ENCODE measurements around the gene ANGPTL1.

The ANGPTL1 gene, protein sequence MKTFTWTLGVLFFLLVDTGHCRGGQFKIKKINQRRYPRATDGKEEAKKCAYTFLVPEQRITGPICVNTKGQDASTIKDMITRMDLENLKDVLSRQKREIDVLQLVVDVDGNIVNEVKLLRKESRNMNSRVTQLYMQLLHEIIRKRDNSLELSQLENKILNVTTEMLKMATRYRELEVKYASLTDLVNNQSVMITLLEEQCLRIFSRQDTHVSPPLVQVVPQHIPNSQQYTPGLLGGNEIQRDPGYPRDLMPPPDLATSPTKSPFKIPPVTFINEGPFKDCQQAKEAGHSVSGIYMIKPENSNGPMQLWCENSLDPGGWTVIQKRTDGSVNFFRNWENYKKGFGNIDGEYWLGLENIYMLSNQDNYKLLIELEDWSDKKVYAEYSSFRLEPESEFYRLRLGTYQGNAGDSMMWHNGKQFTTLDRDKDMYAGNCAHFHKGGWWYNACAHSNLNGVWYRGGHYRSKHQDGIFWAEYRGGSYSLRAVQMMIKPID

GRCh38 chr1:178870944-178871343 lies at the start of gene ANGPTL1:
Gene ANGPTL1, minus strand, starts transcription at chr1:178871077. Its CDS starts 5,301 bp downstream, at chr1:178865776.
- no peak for DNase-seq

DNA sequence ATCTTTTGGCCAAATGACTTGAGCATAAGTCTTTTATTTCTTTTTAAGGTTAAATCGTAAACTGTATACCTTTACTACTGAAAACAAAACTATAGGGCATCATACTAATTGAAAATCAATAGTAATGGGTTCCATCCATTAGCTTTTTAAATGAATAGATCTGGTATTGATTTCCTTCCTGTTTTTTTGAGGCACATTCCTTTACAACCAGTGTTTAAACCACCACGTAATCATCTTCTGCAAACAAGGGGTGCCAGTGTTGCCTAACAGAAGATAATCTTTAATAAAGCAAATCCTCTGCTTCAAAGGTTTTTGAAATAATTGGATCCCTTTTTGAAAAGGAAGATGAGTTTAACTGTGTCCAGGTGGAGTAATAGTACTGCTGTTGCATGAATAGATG lies 48.7 kb upstream of the ANGPTL1 start:
- DNase-seq: no peak

DNA sequence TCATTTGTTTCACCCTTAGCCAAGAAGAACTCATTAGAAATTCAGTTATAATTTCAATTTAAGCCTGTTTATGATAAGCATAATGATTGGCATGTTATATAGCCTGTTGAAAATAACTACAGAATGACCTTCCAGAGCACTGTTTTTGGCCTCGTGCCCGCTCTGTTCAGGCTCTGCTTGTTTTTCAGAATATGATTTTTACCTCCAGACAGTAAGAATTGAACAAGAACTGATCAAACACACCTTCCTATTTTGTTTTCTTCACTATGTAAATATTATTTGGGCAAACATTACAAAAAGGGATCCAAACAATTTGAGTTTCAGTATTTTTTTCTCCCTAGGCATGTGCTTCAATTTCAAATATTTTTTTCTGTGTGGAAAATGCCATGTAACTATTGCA lies 48.1 kb upstream of the ANGPTL1 start:
- DNase-seq: no peak

DNA sequence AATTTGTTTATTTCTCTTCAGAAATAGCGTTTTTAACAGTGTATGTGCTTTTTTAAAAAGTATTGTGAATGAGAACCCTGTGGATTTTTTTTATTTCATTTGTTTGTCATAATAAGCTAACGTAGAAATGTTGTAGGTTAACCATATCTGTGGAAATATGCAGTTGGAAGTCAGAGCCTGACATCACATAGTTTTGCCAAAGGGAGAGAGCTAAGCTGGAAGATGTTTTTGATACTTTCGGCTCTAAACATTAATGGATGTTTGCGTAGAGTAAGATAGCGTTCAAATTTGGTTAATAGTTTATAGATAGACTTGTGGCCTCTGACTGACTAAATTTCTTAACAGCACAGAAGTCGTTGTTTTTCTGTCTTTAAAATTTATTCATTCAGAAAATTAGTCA lies 47.4 kb upstream of the ANGPTL1 start:
- DNase-seq: no peak

GRCh38 chr1:178916448-178917174 lies 45.7 kb upstream of the ANGPTL1 start:
- no peak for DNase-seq

DNA sequence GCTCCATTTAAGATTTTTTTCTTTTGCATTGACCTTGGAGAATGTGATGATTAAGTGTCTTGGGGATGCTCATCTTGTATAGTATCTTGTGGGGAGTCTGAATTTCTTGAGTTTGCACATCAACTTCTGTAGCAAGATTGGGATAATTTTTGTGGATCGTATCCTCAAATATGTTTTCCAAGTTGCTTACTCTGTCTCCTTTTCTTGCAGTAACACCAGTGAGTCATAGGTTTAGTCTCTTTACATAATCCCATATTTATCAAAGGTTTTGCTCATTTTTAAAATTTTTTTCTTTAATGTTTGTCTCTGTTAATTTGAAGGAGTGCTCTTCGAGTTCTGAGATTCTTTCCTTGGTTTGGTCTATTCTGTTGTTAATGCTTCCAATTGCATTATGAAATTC lies 41.7 kb upstream of the ANGPTL1 start:
- DNase-seq: no peak

DNA sequence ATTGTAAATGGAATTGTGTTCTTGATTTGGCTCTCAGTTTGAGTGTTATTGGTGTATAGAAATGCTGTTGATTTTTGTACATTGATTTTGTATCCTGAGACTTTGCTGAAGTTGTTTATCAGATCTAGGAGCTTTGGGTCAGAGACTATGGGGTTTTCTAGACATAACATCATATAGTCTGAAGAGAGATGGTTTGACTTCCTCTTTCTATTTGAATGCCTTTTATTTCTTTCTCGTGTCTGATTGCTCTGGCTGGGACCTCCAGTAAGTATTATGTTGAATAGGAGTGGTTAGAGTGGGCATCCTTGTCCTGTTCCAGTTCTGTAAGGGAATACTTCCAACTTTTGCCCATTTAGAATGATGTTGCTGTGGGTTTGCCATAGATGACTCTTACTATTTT lies 39.1 kb upstream of the ANGPTL1 start:
- no peak for DNase-seq

- DNase-seq: no peak
Measured at GRCh38 chr1:178908358-178908757, 37.5 kb upstream of the ANGPTL1 start.

GRCh38 chr1:178901482-178902125 lies 30.7 kb upstream of the ANGPTL1 start:
- no peak for DNase-seq

- DNase-seq: no peak
Measured at GRCh38 chr1:178899402-178899801, 28.5 kb upstream of the ANGPTL1 start.

- DNase-seq: no peak
Measured at GRCh38 chr1:178898401-178898800, 27.5 kb upstream of the ANGPTL1 start.

- no peak for DNase-seq
Measured at GRCh38 chr1:178895928-178896327, 25.1 kb upstream of the ANGPTL1 start.

- no peak for DNase-seq
Measured at GRCh38 chr1:178886551-178886950, 15.7 kb upstream of the ANGPTL1 start.

DNA sequence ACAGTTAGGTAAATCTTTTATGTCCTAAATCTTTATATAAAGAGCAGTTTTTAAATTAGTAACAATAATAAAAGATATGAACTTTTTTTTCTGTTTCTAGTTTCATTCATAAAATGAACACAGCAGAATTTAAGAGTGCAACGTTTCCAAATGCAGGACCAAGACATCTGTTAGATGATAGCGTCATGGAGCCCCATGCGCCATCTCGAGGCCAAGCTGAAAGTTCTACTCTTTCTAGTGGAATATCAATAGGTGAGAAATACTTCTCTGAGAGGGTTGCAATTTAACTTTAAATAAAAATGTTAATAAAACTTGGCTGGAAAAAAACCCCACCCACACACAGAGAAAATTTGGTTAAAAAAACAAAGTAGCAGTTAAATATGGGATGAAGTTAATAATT lies 15.0 kb upstream of the ANGPTL1 start:
- DNase-seq: no peak

DNA sequence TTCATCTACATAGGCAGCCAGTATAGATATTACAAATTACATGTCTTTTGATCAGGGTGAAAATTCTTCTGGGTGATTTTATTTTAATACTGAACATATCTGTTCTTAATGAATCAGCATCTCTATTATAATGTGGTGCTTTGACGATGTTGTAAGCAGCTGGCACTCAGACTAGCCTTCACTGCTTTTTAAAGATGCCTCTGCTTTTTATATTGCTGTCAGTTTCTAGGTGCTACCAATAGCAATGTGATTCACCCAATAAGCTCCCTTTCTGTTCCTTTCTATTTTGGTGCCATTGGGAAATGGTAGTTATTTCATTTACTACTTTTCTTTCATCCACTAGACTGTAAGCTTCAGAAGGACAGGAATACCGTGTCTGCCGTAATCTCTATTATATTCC lies 11.1 kb upstream of the ANGPTL1 start:
- no peak for DNase-seq

DNA sequence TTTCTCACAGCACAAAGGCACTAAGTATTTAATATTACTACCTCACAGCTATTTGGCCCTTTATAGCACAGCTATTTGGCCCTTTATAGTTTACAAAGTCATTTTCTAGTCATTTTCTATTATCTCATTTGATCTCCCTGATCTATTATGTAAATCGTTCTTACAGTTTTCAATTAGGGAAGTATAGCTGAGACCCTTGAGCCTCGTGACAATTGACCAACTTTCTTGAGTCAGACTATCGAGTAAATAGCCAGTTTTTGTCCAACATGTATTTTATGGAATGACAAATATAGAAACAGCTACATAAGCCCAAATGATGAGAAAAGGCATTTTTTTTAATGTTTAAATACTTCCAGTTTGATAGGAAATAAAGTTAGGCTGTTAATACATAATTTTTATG lies 7.0 kb upstream of the ANGPTL1 start:
- no peak for DNase-seq

DNA sequence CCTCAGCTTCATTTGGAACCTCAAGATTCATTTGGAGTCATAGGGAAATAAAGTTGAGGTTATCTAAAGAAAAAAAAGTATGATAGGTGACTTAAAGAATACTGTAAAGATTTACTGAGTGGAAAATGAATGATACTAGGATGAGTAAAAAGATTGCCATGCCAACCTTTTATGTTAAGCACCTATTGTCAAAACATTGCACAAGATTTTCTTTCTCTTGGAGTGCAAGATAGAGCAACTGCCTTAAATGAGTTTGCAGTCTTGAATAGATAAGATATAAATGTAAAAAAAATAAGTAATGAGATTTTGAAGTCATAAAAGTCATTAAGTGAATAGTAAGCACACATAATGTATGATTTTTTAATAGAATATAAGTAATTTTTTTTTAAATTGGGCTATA lies 5.1 kb upstream of the ANGPTL1 start:
- no peak for DNase-seq

GRCh38 chr1:178874966-178875365 lies 4.1 kb upstream of the ANGPTL1 start:
- no peak for DNase-seq

DNA sequence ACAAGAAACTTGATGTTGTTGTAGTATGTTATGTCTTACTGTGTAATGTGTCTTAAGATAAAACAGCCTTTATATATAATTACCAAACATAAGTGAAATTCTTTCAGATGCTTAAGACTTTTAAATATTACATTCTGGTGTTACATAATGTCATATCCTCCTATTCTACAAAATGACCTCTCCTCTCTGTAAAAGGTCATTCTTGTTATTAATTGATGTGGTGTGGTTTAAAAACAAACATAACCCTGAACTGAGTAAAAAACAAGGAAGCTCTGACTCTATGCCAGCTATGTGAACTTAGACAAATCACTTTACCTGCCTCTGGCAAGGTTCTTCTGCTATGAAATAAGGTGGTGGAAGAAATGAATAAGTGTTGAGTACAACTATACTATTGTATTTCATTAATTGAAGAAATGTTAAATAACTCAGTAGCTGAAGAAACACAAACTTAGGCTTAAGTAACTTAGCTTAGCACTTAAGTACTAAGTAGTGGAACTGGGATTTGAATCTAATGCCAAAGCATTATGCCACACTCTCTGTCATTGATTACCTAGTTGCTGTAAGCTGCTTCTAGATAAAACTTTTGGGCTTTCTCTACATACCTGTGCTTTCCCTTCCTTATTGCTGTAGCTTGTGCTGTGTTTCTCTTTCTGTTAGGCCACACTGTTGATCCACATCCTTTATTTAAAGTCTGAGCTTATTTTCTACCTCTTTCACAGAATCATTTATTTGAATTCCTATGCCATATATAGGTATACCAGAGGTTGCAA lies 859 bp upstream of the ANGPTL1 start:
- DNase-seq: no peak

GRCh38 chr1:178870221-178870620 lies 656 bp downstream of the ANGPTL1 start:
- DNase-seq: no peak

DNA sequence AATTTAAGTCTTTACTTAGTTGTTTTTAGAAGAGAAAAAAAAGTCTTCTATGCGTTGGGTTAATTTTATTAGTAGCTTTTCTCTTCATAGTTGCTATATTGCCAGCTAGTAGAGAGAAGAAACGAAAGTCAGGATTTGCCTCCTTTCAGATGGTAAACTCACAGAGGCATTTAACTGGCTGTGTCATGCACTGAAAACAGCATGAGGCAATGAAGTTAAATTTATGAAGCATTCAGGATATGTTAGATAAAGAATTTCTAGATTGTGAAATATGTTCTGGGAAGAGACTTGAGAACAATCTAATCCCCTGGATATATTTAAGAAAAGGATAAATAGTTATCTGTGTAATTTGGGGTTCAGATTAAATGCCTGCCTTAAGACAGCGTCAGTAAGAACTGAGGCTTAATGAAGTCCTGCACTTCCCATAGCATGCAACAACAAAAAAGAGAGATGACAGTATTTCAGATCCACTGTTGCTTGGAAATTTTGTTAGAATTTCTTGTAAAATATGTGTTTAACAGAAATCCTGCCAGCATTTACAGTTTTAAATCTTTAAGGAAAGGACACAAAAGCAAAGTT lies 1.7 kb downstream of the ANGPTL1 start:
- DNase-seq: no peak

DNA sequence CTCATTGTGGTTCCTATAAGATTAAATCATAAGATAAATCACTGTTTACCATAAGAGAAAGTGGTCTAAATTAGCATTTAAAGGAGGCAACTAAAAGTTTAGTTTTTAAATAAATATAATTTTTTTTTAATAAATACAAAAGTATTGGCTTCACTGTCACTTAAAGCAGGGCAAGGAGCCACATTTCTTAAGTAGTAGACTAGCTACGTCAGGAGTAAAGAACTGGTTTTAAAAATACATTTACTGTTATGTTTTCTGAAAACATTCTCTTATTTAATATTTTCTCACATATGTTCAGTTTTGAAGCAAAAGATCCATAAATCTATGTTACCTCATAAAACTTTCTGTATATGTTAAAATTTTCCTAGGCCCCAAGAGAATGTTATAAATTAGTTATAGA lies 2.2 kb downstream of the ANGPTL1 start:
- no peak for DNase-seq

GRCh38 chr1:178867670-178868069 lies 3.2 kb downstream of the ANGPTL1 start:
- no peak for DNase-seq
